Right atrium auricular region (tissue), 2 donors: Measurements from ENCODE around the gene MAD1L1. TPM values are rescaled to one million over a fixed set of nuclear protein-coding genes. Genes with fewer than 3 reads are reported as not detected.

Experiments used
- DNase-seq: peaks from one replicate; pipeline ENCODE4 v3.0.0-alpha.2; 2019; ENCODE audit warnings: low spot score
- H3K27ac ChIP-seq, 2 donors: fragments of 200-600 bp; sonication (generic); 1 replicate in 1 of 2; 2 replicates in 1 of 2; pipeline ENCODE4 v1.5.1; 2016 to 2019
- H3K27me3 ChIP-seq, 2 donors: fragments of 200-600 bp; sonication (generic); one replicate each; pipeline versions ENCODE4 v1.5.1 to v1.6.0; 2017 to 2019
- H3K36me3 ChIP-seq: fragments of 200-600 bp; sonication (generic); one replicate; pipeline ENCODE4 v1.5.1; 2016
- H3K4me1 ChIP-seq, 2 donors: fragments of 200-600 bp; sonication (generic); one replicate each; pipeline versions ENCODE4 v1.5.1 to v1.6.0; 2017 to 2019
- H3K4me3 ChIP-seq, 2 donors: fragments of 200-600 bp; sonication (generic); 1 replicate in 1 of 2; 2 replicates in 1 of 2; pipeline ENCODE4 v1.5.1; 2017 to 2019; ENCODE audit warnings: mild to moderate bottlenecking in 1 of 2, moderate library complexity in 1 of 2
- H3K9me3 ChIP-seq, 2 donors: fragments of 200-600 bp; sonication (generic); one replicate each; pipeline ENCODE4 v1.5.1; 2019
- CTCF ChIP-seq, 2 donors: fragments of 200-600 bp; sonication (generic); IDR thresholded peaks; one replicate each; pipeline ENCODE4 v1.5.1; 2019; ENCODE audit warnings: antibody characterized with exemption in 2 of 2
- total RNA-seq, 2 donors: library from RNA; depleted of rRNA; stranded (reverse); fragments of >200 nt; gene quantifications; one replicate each; pipeline ENCODE4 v1.1.0, GENCODE V29; 2016

MAD1L1 gene
- total RNA-seq, 2 donors from 2014 or later: 13.3 to 31.9 TPM

DNA sequence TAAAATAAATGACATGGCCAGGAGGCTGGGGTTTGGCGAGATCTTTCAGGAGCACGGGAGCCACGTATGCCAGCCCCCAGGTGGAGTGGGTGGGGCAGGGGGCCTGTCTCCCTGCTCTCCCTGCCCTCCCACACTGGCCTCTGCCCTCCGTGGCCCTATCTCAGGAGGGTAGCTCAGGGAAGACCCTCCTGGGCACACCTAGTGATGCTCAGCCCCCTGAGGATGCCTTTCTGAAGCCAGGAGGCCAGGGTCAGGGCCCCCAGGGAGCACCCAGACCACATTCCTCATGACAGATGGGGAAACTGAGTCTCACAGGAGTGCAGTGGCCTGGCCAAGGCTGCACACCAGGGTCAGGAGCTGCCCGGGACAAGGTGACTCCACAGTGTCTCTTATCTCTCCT lies 339.3 kb downstream of the MAD1L1 start:
- no peak for DNase-seq
- Histone ChIP-seq H3K9me3 (no peaks in the 10 kb centered on the region), H3K27ac (no peak overlapping the region), H3K27me3 (no peaks in the 10 kb centered on the region), H3K4me3 (no peak overlapping the region), H3K4me1 (peaks cover 0 to 15% of the 10 kb centered on the region in 2 donors), H3K36me3 (peaks cover 4% of the 10 kb centered on the region)
- no peak for TF ChIP-seq CTCF (IDR thresholded peaks at IDR 0.05)

DNA sequence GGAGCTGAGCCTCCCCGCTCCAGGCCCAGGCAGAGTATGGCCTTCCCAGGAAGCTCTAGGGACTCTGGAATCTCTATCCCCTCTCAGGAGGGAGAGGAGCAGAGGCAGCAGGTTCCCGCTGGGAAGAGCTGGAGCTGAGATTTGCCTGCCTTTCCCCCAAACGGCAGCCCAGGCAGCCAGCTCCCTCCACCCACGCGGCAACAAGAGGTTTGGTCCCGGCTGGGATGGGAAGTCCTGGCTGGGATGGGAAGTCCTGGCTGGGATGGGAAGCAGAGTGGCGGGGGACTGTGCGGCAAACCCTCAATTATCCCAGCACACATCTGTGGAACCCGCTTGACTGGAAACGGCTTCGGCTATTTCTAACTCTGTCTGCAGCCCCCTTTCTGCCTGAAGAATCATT lies 339.7 kb downstream of the MAD1L1 start:
- H3K36me3 ChIP-seq: peaks cover 4% of the 10 kb centered on the region
- DNase-seq: no peak
- H3K9me3 ChIP-seq: no peaks in the 10 kb centered on the region
- peaks cover 0 to 11% of the 10 kb centered on the region in 2 donors for H3K4me1 ChIP-seq
- no peak overlapping the region for H3K4me3 ChIP-seq
- no peak for TF ChIP-seq CTCF (IDR thresholded peaks at IDR 0.05)
- H3K27ac ChIP-seq: no peak overlapping the region
- H3K27me3 ChIP-seq: no peaks in the 10 kb centered on the region

DNA sequence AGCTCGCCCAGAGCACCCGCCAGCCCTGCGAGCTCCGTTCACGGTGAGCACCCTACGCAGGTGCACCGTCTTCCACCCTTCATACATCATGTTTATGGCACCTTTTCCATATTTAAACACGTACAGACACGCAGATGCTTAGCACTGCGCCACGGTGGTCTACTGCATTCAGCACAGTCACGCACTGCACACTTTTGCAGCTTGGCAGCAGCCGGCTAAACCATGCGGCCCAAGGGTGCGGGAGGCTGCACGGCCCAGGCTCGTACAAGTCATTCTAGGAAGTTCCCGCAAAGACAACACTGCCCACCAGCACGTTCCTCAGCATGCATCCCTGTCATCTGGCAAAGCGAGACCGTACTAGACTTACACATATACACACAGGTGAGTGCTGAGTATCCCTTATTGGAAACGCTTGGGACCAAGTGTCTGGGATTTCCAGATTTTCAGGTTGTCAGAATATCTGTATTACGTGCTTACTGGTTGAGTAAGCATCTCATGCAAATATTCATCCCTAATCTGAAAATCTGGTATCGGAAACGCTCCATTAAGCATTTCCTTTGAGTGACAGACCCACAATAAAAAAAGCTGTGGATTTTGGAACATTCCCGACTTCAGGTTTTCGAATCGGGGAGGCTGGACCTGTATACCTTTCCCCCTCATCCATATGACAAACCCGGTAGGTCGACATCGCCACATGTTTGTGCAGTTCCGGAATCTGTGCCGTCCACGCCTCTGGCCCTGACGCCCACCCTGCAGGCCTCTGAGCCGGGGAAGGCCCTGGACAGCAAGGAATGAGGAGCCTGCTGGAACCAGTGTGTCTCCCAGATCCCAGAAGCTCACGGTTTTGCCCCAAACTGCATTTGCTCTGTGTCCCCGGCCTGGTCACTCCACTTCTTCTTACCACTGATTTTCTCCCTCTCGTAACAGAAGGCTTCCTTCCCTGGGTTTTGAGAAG lies 340.5 kb downstream of the MAD1L1 start:
- peaks cover 0 to 11% of the 10 kb centered on the region in 2 donors for H3K4me1 ChIP-seq
- H3K9me3 ChIP-seq: no peaks in the 10 kb centered on the region
- H3K27ac ChIP-seq: no peak overlapping the region
- no peak for DNase-seq
- H3K4me3 ChIP-seq: no peak overlapping the region
- H3K36me3 ChIP-seq: no peaks in the 10 kb centered on the region
- no peaks in the 10 kb centered on the region for H3K27me3 ChIP-seq
- no peak for TF ChIP-seq CTCF (IDR thresholded peaks at IDR 0.05)

DNA sequence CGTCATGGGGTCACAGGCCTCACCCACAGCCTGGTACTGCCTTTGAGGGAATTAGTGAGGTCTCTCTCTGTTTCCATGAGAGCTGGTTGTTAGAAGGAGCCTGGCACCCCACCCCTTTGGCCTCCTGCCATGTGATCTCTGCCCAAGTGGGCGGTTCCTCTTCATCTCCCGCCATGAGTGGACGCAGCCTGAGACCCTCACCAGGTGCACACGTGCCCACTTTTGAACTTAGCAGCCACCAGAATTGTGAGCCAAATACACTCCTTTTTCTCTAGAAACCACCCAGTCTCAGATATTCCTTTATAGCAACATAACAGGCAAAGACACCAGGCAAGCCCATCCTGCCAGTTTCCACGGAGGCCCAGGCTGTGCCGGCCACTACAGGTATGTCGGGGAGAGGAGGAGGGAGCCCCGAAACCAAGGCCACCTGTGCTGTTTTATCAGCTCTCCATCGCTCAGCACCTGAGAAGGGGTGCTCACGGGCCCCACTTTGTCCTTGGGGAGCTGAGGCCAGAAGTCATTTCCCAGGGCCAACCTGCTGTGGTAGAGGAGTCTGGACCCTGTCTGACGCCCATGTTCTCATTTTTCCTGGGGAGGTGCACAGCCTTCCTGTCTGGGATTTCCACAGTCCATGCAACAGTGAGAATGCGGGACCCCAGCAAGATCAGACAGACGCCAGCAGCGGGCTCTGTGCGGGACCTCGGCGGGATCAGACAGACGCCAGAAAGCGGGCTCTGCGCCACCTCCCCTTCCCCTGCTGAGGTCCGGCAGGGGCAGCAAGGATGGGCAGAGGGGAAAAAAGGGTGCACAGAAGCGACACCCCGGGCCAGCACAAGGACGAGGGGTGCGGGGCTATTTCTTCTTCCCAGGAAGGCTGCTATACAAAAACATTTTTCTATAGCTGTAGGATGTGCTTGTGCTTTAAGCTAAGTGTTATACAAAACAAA lies 342.2 kb downstream of the MAD1L1 start:
- H3K27me3 ChIP-seq: no peaks in the 10 kb centered on the region
- H3K27ac ChIP-seq: no peak overlapping the region
- DNase-seq: no peak
- no peaks in the 10 kb centered on the region for H3K36me3 ChIP-seq
- H3K4me1 ChIP-seq: peaks cover 0 to 17% of the 10 kb centered on the region in 2 donors
- H3K4me3 ChIP-seq: no peak overlapping the region
- H3K9me3 ChIP-seq: no peaks in the 10 kb centered on the region
- no peak for TF ChIP-seq CTCF (IDR thresholded peaks at IDR 0.05)

DNA sequence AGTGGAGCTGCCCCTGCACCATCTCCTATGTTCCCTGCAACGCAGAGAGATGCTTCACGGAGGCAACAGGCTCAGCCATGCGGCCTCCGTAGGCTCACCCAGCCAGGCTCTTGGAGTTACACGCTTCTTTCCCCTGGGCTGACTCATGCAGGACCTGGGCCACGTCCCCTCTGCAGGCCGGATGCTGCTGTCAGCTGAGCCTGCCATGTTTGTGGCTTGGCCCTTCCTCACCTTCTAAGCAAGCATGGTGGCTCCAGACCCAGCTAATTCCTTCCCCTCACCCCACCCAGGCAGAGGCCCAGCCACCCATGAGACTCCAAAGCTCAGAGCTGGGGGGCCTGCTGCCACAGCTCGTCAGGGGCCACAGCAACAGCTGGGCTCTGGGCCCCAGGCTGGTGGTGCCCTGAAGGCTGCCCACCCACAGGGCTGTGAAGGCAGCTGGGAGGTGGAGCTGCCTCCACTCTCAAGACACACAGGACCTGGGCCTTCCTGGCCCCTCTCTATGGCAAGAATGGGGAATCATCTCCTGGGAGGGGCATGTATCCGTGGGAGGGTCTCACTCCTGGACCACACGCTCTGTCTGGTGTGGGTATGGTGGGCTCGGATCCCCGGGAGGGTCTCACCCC lies 343.1 kb downstream of the MAD1L1 start:
- no peak for DNase-seq
- TF ChIP-seq CTCF (IDR thresholded peaks at IDR 0.05): no peak
- Histone ChIP-seq H3K27me3 (no peaks in the 10 kb centered on the region), H3K9me3 (no peaks in the 10 kb centered on the region), H3K4me3 (no peak overlapping the region), H3K36me3 (no peaks in the 10 kb centered on the region), H3K4me1 (peaks cover 0 to 15% of the 10 kb centered on the region in 2 donors), H3K27ac (no peak overlapping the region)
